ENCODE measurements around the gene MYLK. TPM values are rescaled to one million over a fixed set of nuclear protein-coding genes. Genes with fewer than 3 reads are reported as not detected.
A peak's percentile ranks its signal among the peaks of the same experiment; 100 is the strongest.

Gene MYLK
- total RNA-seq, 1 donor = 807 TPM

DNA sequence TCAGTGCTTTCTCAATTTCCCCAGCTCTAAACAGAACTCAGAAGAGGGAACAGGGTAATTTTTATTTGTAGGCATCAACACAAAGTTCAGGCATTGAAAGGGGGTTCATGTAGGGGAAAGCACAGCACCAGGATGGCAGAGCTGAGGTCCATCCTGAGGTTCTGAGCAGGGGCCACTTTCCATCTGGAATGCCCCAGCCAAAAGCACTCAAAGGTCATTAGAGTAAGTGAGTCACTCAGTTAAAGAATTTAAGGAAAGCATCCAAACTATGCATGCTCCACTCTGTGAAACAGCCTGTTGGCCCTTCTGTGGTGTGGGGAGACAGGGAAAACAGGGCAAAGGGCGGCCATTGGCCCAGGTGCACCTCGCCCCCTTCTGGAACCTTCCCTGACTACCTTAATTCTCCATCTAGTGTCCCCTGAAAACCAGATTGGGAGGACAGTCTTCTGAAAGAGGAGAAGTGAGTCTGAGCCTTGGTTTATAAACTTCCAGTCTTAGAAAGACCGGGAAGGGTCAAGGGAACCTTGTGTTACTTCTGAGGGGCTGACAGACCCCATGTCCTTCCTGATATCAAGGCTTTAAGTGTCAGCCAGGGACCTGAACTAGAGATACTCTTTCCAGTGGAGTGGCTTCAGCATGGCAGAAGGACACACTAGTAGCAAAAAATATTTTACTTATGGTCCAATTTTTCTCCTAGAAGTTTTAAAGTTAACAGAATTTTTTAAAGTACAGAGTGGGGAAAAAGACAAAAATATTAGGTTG is 133.3 kb downstream of the MYLK start:
- DNase-seq (ENCODE audit: low read depth) = peak; percentile 86
- TF ChIP-seq, protein P1, sequence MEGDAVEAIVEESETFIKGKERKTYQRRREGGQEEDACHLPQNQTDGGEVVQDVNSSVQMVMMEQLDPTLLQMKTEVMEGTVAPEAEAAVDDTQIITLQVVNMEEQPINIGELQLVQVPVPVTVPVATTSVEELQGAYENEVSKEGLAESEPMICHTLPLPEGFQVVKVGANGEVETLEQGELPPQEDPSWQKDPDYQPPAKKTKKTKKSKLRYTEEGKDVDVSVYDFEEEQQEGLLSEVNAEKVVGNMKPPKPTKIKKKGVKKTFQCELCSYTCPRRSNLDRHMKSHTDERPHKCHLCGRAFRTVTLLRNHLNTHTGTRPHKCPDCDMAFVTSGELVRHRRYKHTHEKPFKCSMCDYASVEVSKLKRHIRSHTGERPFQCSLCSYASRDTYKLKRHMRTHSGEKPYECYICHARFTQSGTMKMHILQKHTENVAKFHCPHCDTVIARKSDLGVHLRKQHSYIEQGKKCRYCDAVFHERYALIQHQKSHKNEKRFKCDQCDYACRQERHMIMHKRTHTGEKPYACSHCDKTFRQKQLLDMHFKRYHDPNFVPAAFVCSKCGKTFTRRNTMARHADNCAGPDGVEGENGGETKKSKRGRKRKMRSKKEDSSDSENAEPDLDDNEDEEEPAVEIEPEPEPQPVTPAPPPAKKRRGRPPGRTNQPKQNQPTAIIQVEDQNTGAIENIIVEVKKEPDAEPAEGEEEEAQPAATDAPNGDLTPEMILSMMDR (IDR thresholded peaks at IDR 0.05; ENCODE audit: insufficient read depth, low read depth, low read length) = no peak
- H3K4me3 ChIP-seq (ENCODE audit: low read depth, low read length) = no peak overlapping the region

DNA sequence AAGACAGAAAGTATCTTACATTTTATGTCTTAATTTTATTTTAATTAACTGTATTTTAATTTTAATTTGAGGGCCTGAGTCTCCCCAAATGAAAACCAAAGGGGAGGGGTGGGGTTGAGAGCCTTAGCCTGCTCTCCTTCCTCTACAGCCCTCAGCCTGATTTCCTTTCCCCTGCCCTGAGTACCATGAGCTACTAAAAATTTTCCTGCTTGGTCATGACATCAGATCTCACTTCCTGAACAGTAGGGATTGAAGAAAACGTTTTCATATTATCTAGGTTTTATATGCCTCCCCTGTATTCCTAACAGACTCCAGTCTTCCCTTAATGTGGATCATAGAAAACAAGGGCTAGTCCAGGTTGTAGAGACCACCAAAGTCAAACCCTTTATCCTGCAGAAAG is 133.9 kb downstream of the MYLK start:
- H3K4me3 ChIP-seq (ENCODE audit: low read depth, low read length) = no peak overlapping the region
- DNase-seq (ENCODE audit: low read depth) = no peak
- TF ChIP-seq, protein P1 (IDR thresholded peaks at IDR 0.05; ENCODE audit: insufficient read depth, low read depth, low read length) = no peak

DNA sequence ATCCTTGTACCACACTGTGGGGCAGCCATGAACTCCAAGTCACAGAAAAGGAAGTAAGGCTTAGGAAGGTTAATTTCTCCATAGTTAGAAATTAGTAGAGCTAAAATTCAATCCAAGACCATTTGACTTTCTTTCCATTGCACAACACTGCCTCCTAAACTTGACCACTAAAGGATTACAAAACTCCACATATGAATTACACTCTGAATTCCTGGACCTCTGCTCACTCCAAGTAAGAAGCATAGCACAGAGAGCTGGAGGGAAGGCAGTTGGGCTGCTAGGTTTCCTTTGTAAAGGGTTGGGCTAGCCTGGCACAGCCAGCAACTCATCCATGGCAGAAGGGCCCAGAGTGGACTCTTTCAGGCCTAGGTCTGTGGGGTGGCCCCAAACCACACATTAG is 134.4 kb downstream of the MYLK start:
- H3K4me3 ChIP-seq (ENCODE audit: low read depth, low read length) = no peak overlapping the region
- DNase-seq (ENCODE audit: low read depth) = peak; percentile 96
- TF ChIP-seq, protein P1 (IDR thresholded peaks at IDR 0.05; ENCODE audit: insufficient read depth, low read depth, low read length) = no peak

DNA sequence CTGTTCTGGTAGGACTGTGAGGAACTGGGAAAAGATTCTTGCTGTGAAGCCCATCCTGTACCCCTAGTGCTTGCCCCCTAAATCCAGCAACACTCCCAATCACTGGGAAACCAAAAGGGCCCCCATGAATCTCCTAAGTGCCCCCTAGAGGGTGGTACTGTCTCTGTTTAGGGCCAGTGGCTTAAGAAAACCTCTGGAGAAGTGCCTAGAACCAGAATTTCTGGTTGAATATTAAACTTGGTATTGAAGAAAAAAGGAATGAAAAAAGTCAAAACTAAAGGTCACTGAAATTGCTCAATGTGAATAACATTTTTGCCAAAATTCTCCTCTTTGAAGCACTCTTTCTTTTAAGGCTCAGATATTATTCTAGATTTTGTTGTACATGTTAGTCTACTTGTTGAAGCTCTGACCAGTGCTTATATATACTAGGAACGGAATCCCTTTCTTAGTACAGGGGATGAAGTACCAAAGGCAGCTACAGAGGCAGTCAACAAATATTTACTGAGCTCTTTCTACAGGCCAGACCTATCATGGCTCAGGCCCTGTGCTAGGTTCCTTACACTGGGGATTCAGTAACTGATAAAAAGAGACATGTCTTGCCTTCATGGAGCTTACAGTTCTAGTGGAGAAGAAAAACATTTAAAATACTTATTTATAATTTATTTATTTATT is 138.8 kb downstream of the MYLK start:
- TF ChIP-seq, protein P1 (IDR thresholded peaks at IDR 0.05; ENCODE audit: insufficient read depth, low read depth, low read length) = peak; percentile 49
- peak; percentile 43 for DNase-seq (ENCODE audit: low read depth)
- H3K4me3 ChIP-seq (ENCODE audit: low read depth, low read length) = no peak overlapping the region

DNA sequence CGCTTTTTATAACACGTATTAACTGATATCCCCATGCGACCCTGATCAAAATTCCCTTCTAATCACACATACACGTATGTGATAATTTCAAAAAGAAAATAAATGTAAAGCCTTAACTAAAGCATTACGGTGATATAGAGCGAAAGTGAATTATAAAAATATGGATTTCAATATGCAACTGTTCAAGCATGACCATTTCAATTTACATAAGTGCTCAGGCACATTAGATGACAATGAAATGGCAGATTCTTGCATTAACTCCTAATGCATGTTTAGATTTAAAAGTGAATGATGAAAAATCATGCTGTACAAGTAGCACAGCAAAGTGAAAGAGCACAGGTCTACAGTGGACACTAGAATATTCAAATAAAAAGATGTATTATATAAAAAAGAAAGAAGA is 140.1 kb downstream of the MYLK start:
- no peak for DNase-seq (ENCODE audit: low read depth)
- TF ChIP-seq, protein P1 (IDR thresholded peaks at IDR 0.05; ENCODE audit: insufficient read depth, low read depth, low read length) = no peak
- H3K4me3 ChIP-seq (ENCODE audit: low read depth, low read length) = no peak overlapping the region

DNA sequence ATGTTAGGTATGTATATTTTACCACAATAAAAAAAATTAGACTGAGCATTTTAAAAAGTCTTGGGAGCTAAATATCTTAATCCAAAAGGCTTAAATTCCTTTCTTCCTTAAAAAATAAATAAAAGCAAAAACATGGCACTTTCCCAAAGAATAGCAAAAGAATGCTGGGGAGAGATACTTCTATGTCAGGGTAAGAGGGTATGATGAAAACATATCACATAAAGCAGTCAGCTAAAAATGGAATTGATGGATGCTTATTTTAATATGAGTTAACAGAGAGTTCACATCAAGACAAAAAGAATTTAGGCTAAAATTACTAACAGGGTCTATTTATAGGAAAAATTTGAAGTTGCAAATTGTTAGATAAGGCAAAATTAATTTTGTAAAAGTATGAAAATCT is 141.0 kb downstream of the MYLK start:
- DNase-seq (ENCODE audit: low read depth) = peak; percentile 49
- H3K4me3 ChIP-seq (ENCODE audit: low read depth, low read length) = no peak overlapping the region
- TF ChIP-seq, protein P1 (IDR thresholded peaks at IDR 0.05; ENCODE audit: insufficient read depth, low read depth, low read length) = no peak
